ENCODE results near the gene LCN10. TPM values are rescaled to one million over a fixed set of nuclear protein-coding genes. Genes with fewer than 3 reads are reported as not detected.

The LCN10 gene
- total RNA-seq, 1 experiment from 2014 or later, result not detected

GRCh38 chr9:136691316-136692184, 51.2 kb downstream of the LCN10 start:
- Histone ChIP-seq H3K27ac (ENCODE audit: low read length) (no peak overlapping the region), H3K27me3 (ENCODE audit: control insufficient read depth, insufficient read depth, low read length) (no peaks in the 10 kb centered on the region), H3K4me1 (ENCODE audit: control insufficient read depth, insufficient read depth, low read length) (peaks cover 42% of the 10 kb centered on the region), H3K9me3 (ENCODE audit: control insufficient read depth, insufficient read depth, low read depth, low read length) (no peaks in the 10 kb centered on the region), H3K4me3 (ENCODE audit: low read depth in 2 of 2, low read length in 2 of 2) (no peak overlapping the region), H3K36me3 (ENCODE audit: control insufficient read depth, insufficient read depth, low read length) (no peaks in the 10 kb centered on the region)
- POLR2A ChIA-PET, result no interaction called here
- intact Hi-C loops (cut with micrococcal nuclease; ENCODE audit: unreplicated experiment) (no loop called here), in situ Hi-C loops (cut with HindIII; ENCODE audit: low pct_unique_long_range_greater_than_20kb, low sequenced_read_pairs) (no loop called here)
- ATAC-seq, result no peak
- no peak for DNase-seq (ENCODE audit: low read depth, low spot score)
- TF ChIP-seq POLR2AphosphoS5 (IDR thresholded peaks at IDR 0.05; ENCODE audit: low read depth, low read length) (no peak), SIN3A (IDR thresholded peaks at IDR 0.05; ENCODE audit: borderline replicate concordance, insufficient read depth, low read depth, low read length) (no peak), TCF7L2 (IDR thresholded peaks at IDR 0.05; ENCODE audit: low read depth, low read length) (no peak)
- TF ChIP-seq, protein P1, sequence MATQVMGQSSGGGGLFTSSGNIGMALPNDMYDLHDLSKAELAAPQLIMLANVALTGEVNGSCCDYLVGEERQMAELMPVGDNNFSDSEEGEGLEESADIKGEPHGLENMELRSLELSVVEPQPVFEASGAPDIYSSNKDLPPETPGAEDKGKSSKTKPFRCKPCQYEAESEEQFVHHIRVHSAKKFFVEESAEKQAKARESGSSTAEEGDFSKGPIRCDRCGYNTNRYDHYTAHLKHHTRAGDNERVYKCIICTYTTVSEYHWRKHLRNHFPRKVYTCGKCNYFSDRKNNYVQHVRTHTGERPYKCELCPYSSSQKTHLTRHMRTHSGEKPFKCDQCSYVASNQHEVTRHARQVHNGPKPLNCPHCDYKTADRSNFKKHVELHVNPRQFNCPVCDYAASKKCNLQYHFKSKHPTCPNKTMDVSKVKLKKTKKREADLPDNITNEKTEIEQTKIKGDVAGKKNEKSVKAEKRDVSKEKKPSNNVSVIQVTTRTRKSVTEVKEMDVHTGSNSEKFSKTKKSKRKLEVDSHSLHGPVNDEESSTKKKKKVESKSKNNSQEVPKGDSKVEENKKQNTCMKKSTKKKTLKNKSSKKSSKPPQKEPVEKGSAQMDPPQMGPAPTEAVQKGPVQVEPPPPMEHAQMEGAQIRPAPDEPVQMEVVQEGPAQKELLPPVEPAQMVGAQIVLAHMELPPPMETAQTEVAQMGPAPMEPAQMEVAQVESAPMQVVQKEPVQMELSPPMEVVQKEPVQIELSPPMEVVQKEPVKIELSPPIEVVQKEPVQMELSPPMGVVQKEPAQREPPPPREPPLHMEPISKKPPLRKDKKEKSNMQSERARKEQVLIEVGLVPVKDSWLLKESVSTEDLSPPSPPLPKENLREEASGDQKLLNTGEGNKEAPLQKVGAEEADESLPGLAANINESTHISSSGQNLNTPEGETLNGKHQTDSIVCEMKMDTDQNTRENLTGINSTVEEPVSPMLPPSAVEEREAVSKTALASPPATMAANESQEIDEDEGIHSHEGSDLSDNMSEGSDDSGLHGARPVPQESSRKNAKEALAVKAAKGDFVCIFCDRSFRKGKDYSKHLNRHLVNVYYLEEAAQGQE (IDR thresholded peaks at IDR 0.05; ENCODE audit: insufficient read depth in 1 of 2, low read depth in 2 of 2, low read length in 1 of 2), result no peak
- TF ChIP-seq, protein P2, sequence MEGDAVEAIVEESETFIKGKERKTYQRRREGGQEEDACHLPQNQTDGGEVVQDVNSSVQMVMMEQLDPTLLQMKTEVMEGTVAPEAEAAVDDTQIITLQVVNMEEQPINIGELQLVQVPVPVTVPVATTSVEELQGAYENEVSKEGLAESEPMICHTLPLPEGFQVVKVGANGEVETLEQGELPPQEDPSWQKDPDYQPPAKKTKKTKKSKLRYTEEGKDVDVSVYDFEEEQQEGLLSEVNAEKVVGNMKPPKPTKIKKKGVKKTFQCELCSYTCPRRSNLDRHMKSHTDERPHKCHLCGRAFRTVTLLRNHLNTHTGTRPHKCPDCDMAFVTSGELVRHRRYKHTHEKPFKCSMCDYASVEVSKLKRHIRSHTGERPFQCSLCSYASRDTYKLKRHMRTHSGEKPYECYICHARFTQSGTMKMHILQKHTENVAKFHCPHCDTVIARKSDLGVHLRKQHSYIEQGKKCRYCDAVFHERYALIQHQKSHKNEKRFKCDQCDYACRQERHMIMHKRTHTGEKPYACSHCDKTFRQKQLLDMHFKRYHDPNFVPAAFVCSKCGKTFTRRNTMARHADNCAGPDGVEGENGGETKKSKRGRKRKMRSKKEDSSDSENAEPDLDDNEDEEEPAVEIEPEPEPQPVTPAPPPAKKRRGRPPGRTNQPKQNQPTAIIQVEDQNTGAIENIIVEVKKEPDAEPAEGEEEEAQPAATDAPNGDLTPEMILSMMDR (IDR thresholded peaks at IDR 0.05), result no peak
- CTCF ChIA-PET, result no interaction called here
- no TSS peak for BruUV-seq (replicated peaks)

- ATAC-seq (no peak), DNase-seq (ENCODE audit: low read depth, low spot score) (no peak)
- POLR2A ChIA-PET, result no interaction called here
- intact Hi-C loops (cut with micrococcal nuclease; ENCODE audit: unreplicated experiment) (no loop called here), in situ Hi-C loops (cut with HindIII; ENCODE audit: low pct_unique_long_range_greater_than_20kb, low sequenced_read_pairs) (no loop called here)
- Histone ChIP-seq H3K4me1 (ENCODE audit: control insufficient read depth, insufficient read depth, low read length) (peaks cover 38% of the 10 kb centered on the region), H3K27me3 (ENCODE audit: control insufficient read depth, insufficient read depth, low read length) (no peaks in the 10 kb centered on the region), H3K4me3 (ENCODE audit: low read depth in 2 of 2, low read length in 2 of 2) (no peak overlapping the region), H3K27ac (ENCODE audit: low read length) (no peak overlapping the region), H3K36me3 (ENCODE audit: control insufficient read depth, insufficient read depth, low read length) (no peaks in the 10 kb centered on the region), H3K9me3 (ENCODE audit: control insufficient read depth, insufficient read depth, low read depth, low read length) (no peaks in the 10 kb centered on the region)
- CTCF ChIA-PET, result no interaction called here
- no TSS peak for BruUV-seq (replicated peaks)
- no peak for TF ChIP-seq POLR2AphosphoS5 (IDR thresholded peaks at IDR 0.05; ENCODE audit: low read depth, low read length)
- TF ChIP-seq, protein P1 (IDR thresholded peaks at IDR 0.05; ENCODE audit: insufficient read depth in 1 of 2, low read depth in 2 of 2, low read length in 1 of 2), result no peak
- TF ChIP-seq, protein P2 (IDR thresholded peaks at IDR 0.05), result no peak
Measured at GRCh38 chr9:136690806-136691261, 51.9 kb downstream of the LCN10 start.
